NCI-H128 (cell line): ENCODE measurements around the gene DGCR6L.
"Not testable (repeated sequence)": the region's sequence is repeated elsewhere in the genome, so short reads cannot be mapped to it uniquely, and the experiment has no call there.

Source experiments
- DNase-seq: peaks from one replicate; lab custom pipeline; 2025; ENCODE audit not compliant: unreplicated experiment; lab: John Stamatoyannopoulos, UW

DGCR6L gene

DNA sequence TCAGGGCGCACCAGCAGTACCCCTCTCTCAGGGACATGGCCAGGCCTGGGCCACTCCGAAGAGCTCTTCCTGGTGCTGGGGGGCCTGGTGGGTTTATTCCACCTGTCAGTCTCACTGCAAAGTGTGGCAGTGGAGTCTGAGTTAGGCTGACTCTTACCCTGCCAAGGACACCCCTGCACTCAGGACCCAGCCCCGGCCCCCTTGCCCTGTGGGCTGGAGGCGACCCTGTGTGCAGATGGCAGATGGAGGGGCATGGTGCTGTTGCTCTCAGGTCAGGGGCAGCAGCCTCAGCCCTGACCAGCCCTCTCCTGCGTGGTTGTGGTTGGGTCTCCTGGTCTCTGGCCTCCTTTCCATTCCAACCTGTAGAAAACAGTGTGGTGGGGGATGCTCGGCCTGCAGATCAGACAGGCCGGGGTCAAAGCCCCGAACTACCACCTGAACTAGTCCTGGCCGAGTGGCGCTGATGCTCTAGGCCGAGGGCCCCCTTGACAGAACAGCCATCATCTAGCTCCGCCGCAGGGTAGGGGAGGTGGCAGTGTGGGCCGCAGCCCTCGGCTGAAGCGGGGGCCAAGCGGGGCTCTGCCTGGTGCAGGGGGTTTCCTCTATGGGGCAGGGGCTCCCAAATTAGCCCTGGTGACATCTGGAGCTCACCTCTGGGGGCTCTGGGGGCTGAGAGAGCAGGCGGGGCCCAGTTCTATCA lies 41.8 kb downstream of the DGCR6L start:
- DNase-seq = not testable (repeated sequence)

DNA sequence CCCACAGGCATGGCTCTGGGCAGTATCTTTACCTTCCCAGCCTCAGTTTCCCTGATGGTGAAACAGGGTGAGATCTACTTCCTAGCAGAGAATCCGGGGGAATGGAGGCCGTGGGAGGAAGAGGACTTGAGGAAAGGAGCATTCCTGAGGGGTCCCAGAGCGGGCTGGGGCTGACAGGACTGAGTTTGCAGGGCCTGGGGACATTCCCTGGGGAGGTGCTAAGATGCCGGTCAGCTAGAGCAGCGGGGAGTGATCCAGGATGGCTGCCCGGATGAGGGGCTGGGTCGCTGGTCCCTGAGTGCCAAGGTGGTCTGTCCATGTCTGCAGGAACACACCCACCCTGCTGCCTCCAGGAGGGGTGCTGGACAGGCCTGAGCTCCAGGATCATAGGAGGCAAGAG lies 43.4 kb downstream of the DGCR6L start:
- no peak for DNase-seq

DNA sequence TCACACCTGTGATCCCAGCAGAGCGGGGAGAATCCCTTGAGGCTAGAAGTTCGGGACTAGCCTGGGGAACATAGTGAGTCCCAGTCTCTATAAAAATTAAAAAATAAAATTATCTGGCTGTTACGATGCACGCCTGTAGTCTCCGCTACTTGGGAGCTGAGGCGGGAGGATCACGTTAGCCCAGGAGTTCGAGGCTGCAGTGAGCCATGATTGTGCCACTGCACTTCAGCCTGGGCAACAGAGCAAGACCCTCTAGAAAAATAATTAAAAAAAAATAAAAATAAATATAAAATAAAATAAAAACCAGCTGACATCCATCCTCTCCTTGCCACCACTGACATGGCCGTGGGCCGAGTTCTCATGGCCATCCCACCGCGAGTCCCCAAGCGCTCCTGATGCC lies 44.0 kb downstream of the DGCR6L start:
- no peak for DNase-seq

DNA sequence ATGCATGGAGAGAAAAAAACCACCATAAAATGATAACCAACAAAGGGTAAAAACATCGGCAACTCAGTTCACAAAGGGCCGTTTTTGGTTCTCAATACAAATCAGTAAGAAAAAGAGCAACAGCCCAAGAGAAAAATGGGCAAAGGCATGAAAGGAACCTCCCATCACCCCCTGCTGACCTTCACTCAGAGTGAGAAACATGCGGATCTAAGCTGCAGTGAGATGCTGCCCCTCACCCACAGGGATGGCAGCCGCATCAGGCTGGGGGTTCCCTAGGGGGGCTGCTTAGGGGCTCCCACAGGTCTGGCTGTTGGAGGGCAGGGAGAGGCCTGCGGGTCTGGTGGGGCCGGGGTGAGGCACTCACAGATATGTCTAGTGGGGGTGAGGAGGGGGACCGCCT lies 44.5 kb downstream of the DGCR6L start:
- DNase-seq = not testable (repeated sequence)

DNA sequence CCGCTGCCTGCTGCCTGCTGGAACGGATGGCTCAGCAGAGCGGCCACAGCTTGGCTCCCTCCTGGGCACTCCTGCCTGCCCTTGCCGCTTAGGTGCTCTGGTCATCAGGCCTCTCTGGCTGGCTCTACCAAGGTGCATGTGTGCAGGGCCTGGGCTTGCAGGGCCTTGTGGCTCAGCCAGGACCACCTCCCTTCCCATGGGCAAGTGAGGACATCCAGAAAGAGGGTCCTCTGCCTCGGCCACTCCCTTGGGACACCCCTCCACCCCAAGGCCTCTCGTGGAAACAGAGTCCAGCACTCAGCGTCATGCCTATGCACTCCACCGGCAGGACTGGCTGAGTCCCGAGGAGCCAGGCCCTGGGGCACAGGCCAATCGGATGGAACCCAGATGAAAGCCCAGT lies 45.5 kb downstream of the DGCR6L start:
- not testable (repeated sequence) for DNase-seq

DNA sequence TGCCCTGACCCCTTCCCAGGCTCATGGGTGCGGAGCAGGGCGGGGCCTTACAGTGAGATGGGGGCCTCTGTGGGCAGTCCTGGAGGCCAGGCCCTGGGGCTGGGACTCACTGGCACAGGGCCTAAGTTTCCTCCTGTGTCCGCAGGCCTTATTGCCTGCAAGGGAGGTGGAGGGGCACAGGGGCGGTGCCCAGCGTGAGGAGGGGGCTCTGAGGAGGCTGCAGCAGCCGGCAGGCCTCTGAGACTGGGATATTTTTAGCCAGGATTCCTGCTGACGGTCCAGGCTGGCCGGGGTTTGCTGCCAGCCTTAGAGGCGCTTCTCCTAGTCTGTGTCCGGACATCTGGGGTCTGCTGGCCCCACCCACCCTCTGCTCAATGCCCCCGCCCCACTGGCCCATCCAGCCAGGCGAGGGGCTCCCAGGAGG lies 46.1 kb downstream of the DGCR6L start:
- no peak for DNase-seq

DNA sequence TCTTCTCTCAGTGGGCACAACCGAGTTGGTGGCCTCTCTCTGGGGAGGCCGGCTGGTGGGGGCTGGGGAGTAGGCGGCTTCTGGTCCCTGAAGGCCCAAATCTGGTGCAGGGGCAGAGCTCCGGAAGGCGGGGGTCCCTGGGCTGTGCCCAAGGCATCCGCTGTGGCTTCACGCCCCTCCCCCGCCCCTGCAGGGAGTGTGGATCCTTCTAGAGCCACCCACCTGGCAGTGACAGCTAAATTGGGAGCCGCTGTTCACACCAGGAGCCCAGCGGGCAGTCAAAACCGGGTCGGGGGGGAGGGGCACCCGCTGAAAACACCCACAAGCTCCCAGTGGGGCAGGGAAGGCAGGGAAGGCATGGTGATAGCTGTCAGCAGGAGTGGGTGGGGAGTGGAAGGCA lies 47.2 kb downstream of the DGCR6L start:
- DNase-seq = no peak

DNA sequence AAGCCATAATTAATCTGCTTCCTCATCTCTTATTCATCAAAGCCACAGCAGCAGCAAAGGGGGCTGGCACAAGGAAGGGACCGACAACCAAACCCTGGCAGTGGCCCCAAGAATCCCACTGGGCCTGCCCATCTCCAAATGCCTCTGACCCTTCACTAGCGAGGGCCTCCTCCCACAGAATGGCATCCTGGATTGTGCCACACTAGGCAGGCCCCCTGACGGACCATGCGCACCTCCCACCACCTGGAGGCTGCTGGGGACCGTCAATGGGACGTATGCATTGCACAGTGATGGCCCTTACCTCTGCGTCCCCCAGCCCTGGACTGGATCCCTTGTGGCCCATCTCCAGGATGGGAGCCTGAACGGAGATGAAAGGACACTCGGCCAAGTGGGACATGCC lies 47.7 kb downstream of the DGCR6L start:
- DNase-seq = no peak

DNA sequence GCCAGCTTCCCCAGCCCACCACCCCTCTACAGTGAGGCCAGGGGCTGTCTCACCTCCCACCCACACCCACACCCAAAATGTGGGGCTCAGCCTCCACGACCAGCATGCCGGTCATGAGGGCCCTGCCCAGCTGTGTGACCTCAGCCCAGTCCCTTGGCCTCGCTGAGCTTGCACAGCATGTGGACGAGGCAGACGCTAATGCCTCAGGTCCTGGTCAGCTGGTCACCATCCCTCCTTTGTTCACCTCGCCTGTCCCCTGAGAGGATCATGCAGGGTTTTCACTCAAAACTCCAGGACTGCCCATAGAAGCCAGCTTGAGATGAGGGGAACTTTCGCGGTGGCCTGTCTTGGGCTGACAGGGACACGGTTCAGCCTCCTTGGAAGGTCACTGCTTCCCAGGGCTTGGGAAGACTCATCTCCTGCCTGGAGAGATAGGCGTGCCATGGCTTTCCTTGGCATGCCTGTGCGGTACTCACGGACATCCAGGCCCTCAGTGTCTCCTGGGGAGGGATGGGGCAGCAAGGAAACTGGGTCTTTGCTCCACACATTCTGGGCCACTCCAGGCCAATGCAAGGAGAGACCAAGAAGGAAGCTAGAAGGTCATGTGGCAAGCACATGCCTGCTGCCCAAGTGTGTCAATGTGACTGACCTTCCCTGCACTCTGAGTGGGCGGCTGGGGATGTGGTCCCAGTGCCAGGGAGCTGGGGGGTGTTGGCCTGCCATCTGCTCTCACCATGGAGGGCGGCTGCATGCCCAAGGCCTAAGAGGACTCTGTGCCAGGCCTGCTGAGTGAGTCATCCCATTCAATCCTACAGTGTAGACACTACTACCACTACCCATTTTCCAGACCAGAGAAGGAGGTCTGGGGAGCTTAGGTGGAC lies 48.5 kb downstream of the DGCR6L start:
- DNase-seq = no peak

DNA sequence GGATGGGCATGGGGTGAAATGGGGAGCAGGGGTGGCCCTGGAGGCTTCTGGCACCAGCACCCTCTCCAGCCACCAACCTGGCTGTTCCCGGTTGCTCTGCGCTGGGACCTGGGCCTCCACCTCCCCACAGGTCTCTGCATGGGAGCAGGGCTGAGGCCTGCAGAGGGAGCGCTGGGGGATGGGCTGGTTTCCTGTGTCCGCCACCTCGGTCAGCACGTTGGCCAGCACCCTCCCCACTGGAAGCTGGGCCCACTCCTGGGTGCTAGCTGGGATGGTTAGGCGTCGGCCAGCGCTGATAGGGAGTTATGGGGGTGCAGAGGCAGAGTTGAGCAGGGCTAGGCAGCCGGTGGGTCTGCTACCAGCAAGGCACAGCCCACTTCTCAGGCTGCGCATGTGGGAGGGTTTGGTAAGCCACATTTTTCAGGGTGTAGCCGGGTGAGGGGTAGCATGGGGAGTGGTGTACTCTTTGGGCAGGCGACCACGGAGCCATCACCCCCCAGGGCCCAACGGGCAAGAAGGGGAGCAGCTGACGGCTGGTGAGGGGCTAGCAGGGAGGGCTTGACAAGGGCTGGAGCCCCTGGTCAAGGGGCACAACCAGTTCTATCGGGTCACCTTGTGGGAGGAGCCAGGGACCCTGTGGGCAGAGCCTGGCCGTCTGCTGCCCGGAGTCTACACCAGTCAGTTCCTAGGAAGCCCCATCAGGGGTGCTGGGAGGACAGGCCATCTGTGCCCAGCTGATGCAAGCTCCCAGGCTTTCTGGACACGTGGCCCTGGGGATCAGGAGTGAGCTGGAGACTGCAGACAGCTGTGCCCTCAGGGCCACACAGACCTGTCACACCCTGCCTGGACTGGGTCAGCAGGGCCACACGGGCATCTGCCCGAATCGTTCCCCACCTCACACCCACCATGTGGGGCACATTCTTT lies 49.4 kb downstream of the DGCR6L start:
- DNase-seq = not testable (repeated sequence)

DNA sequence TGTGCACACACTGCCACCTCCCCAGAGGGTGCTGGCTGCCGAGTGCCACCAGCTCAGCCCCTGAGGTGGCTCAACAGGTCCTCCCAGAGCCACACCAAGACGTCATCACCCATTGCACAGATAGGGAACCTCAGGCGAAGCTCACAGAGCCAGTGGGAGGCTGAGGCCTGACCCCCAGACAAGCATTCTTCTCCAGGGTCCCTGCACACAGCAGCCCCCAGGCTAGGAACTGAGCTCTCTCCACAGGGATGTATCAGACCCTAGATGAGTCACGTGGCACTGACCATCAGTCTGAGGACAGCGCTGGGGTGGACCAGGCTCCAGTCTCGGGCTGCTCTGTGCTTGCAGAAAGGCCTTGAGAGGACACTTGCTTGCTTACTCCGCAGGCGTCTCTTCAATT lies 50.2 kb downstream of the DGCR6L start:
- not testable (repeated sequence) for DNase-seq

DNA sequence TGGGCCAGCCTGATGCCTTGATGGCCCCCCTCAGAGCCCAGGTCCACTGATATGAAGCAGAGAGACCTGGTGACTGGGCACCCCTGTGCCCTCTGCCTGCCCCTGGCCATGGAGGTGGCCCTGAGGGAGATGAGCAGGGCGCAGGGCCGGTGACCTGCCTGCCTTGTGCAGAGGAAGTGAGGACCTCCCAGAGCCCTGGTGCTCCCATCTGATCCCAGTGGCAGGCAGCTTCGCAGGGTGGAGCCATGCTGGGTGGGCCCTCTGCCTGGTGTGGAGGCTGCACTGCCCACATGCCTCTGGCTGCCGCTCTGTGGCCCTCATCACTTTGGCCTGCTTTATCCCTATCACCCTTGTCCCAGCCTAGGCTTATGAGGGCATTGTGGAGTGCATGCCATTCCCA lies 50.7 kb downstream of the DGCR6L start:
- not testable (repeated sequence) for DNase-seq

DNA sequence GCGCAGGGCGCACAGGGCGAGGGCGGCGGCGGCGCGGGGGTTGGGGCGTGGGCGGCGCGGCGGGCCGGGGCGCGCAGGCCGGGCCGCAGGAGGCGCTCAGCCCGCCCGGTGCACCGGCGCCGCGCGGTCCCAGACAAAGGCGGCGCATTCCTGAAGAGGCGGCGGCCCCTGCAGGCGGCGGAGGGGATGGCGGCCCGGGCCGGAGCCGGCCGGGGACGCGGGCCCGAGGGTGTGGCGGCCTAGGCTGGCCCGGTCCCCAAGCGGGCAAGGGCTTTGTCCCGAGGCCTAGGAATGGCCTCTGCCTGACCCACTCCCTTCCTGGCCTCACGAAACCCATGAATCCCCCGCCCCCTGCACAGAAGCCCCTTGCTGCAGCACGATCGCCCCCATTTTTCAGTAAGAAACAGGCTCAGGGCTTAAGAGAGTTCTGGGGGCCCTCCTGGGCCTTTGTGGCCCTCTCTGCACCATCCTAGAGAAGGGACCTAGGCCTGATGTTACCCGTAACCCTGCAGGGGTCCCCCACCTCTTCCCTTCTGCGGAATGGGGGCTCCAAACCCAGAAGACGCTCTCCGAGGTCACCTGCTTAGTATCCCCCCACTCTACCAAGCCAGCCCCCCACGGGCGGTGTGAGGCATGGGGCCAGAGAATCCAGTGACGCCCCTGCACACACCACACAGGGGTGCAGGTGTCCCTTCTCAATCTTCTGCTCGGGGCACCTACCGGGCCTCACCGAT lies 51.4 kb downstream of the DGCR6L start, which contains the start of gene RTN4R:
Gene RTN4R (minus strand): TSS at position 40 of the 734 bp plus-strand sequence. CDS start 226 bp downstream, outside the sequence.
- no peak for DNase-seq

DNA sequence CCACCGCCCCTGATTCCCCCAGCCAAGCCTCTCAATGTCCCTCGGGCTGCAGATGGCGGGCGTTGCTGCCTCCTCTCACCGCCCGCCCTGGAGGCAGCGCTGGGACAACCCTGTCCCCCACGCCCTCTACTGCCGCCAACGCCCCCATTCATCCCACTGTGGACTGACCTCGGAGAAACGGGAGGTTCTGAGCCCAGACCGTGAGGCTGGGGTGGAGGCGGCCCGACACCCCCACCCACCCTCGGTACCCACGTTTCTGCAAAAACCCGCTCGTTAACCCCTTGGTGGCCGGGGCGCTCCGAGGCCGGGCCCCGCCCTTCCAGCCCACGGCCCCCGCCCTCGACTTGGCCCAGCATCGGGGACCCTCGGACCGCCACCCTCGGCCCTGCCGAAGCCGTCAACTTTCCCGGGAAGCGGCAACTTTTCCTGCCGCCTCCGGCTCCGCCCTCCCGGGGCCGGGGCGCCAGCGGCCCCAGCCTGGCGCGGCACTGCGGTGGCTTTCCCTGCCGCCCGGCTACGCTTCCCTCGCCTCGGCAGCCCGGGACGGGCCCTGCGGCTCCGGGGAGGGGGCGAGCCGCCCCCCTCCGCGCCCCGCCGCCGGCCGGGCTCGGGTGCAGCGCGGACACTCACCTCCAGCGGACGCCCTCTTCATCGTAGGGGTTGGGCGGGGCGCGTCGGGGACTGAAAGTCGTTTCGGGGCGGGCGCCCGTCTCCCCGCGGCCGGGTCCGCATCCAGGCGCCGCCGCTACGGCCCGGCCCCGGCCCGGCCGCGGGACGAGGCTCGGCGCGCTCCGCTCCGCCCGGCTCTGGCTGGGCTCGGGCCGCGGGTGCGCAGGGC lies 52.2 kb downstream of the DGCR6L start:
- DNase-seq = no peak

DNA sequence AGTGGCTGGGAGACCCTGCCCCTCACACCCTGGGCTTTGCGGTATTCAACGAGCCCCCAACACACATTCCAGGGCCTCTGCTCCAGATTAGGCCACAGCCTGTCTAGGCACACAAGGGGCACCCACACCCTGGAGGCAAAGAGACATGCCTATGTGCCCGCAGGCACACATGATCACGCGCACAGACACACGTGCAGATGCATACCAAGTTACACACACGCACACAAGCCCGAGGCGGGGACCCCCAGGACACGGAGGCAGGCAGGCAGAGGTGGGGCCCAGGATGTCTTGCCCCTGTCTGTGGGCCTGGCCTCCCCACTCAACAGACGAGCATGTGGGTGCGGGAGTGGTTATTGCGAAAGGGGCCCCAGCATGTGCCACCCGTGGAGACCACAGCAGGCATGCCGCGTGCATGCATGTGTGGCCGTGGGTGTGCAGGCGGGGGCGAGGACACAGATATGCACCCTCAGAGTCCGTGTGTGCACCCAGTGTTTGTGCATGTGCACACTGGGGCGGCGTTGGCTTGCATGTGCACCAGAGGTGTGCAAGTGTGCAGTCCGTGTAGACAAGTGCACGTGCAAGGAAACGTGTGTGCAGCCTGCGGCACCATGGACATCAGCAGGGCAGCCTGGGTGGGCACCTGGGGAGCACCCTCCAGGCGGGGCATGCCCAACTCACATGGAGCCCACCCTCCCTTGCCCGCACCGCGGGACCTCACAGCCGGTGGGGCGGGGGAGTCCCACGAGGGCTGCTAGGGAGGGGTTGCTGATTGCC lies 53.0 kb downstream of the DGCR6L start:
- DNase-seq = not testable (repeated sequence)

DNA sequence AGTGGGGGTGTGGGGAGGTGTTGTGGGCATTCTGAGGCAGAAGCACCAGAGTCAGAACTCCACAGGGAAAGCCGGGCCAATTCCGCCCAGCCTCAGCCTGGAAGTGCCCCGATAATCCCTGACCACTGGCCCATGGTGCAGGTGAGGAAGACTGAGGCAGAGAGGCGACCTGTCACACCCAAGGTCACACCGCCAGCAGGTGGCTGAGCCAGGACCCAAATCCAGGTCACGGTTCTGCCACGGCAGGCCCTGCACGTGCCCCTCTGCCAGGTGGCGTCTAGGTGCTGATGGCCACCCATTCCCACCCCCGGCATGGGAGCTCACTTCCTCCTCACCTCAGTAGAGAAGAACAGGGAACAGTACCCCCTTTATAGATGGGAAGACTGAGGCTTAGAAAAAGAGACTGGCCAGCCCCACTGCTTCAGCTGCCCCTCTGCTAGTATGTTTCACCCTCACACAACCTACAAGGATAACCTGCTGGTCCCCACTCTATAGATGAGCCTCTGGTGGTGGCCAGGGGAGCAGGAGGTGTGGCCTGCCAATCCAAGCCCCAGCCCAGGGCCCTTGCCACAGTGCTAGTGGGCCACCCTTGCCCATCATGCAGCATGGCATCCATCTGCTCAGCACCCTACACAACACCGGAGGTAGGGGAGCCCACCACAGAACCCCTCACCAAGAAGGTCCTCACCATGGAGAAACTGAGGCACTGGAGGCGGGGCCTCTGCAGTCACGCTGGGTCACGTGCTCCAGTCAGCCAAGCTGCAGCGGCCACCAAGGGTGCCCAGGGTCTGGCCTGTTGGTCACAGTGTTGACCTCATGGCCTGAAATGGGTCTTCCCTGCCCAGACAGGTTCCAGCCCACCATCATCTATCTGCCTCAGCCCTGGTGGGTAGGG lies 53.8 kb downstream of the DGCR6L start:
- not testable (repeated sequence) for DNase-seq

DNA sequence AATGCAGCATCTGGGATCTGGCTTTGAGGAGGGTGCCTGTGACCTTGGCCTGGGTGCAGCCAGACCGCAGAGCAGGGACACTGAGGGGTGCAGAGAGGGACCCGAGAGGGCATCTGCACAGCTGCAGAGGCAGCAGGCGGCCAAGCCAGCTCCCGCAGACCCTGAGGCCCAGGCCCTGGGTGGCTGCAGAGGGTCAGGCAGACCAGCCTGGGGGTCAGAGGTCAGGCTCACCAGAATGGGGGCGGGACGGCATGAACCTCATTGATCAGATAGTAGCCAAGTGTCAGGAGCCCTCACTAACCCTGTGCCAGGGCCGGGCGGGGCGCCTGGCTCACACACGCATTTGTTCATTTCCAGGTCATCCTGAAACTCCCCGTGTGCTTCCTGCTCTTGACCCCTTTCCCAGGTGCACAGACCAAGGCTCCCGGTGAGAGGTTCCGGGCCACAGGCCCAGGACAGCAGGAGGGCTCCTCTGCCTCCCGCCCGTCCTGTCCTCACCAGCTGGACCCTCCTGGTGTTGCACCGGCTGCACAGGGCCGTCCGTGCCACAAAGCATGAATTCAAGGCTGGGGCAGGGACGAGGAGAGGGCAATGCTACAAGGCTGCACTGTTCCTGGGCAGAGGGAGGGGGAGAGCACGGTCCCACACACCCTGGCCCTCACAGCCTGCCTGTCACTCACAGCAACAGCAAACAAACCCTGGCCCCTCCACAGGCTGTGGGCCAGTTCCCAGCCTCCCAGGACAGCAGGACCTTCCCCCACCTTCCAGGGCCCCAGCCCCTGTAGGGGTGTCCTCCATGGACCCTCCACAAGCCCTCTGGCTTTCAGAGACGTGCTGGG lies 55.0 kb downstream of the DGCR6L start:
- DNase-seq = no peak
